Measurements from ENCODE around the gene OSBPL7. TPM values are rescaled to one million over a fixed set of nuclear protein-coding genes. Genes with fewer than 3 reads are reported as not detected.

Gene OSBPL7
- polyA plus RNA-seq, 3 donors: 1.6 to 17.3 (median 1.6) TPM

DNA sequence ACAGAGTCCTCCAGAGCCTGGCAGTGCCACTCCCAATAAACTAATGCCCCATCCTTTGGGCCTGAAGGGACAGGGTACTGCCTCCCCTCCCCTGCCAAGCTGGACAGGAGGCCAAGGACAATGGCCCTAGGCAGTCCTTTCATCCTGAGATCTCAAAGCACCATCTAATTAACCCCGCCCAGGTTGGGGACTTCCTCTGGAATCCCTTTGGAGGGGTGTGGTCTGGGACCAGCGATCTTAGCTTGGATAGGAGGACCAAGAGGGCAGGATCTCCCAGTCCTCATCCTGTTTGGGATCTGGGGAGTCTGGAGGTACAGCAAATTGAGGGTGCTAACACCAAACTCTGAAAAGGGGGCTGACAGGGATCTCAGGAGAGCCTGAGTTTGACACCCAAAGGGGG, 47.5 kb upstream of the OSBPL7 start:
- Mint-ChIP-seq H3K4me1 (peaks cover 13% of the 10 kb centered on the region), H3K36me3 (no peaks in the 10 kb centered on the region), H3K27me3 (ENCODE audit: low read depth in 3 of 3) (peaks cover 32 to 66% (median 40%) of the 10 kb centered on the region in 3 donors), H3K27ac (no peak overlapping the region), H3K9me3 (peaks cover 3 to 7% (median 6%) of the 10 kb centered on the region in 7 donors), H3K4me3 (no peak overlapping the region)
- 17% methylated on average over 1 of the region's 2 CpGs for WGBS (ENCODE audit: insufficient coverage)
- H3K79me2 ChIP-seq (ENCODE audit: insufficient read depth, low read length): no peaks in the 10 kb centered on the region
- no peak overlapping the region for H3K4me3 ChIP-seq (replicated peaks in 1 of 3; ENCODE audit: low read depth in 2 of 3, low read length in 3 of 3)
- DNase-seq: no peak
- no peaks in the 10 kb centered on the region for H3K4me1 ChIP-seq (ENCODE audit: control insufficient read depth in 1 of 2, insufficient read depth in 2 of 2, low read length in 2 of 2)
- H3K27me3 ChIP-seq (ENCODE audit: control insufficient read depth in 2 of 2, insufficient read depth in 2 of 2, low read length in 2 of 2): peaks cover 24 to 30% of the 10 kb centered on the region in 2 donors
- no peak overlapping the region for H3K4me2 ChIP-seq (replicated peaks; ENCODE audit: extremely low read depth, low read length, poor library complexity, severe bottlenecking)
- no peaks in the 10 kb centered on the region for H4K20me1 ChIP-seq (ENCODE audit: insufficient read depth, low read length)
- H2AFZ ChIP-seq (ENCODE audit: insufficient read depth, low read depth, low read length, poor library complexity, severe bottlenecking): no peak overlapping the region
- no peak overlapping the region for H3K27ac ChIP-seq (ENCODE audit: low read depth in 1 of 2, low read length in 2 of 2)
- H3K9me3 ChIP-seq (replicated peaks in 1 of 2; ENCODE audit: control insufficient read depth in 1 of 2, insufficient read depth in 1 of 2, low read length in 2 of 2): peaks cover 6 to 7% of the 10 kb centered on the region in 2 donors
- H3K36me3 ChIP-seq (replicated peaks in 1 of 2; ENCODE audit: control insufficient read depth in 1 of 2, insufficient read depth in 2 of 2, low read length in 2 of 2): no peaks in the 10 kb centered on the region
- intact Hi-C loops (cut with micrococcal nuclease): no loop called here
- H3K9ac ChIP-seq (ENCODE audit: insufficient read depth, low read length, poor library complexity, severe bottlenecking): no peak overlapping the region
- TF ChIP-seq, protein P1, sequence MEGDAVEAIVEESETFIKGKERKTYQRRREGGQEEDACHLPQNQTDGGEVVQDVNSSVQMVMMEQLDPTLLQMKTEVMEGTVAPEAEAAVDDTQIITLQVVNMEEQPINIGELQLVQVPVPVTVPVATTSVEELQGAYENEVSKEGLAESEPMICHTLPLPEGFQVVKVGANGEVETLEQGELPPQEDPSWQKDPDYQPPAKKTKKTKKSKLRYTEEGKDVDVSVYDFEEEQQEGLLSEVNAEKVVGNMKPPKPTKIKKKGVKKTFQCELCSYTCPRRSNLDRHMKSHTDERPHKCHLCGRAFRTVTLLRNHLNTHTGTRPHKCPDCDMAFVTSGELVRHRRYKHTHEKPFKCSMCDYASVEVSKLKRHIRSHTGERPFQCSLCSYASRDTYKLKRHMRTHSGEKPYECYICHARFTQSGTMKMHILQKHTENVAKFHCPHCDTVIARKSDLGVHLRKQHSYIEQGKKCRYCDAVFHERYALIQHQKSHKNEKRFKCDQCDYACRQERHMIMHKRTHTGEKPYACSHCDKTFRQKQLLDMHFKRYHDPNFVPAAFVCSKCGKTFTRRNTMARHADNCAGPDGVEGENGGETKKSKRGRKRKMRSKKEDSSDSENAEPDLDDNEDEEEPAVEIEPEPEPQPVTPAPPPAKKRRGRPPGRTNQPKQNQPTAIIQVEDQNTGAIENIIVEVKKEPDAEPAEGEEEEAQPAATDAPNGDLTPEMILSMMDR (IDR thresholded peaks at IDR 0.05): no peak

DNA sequence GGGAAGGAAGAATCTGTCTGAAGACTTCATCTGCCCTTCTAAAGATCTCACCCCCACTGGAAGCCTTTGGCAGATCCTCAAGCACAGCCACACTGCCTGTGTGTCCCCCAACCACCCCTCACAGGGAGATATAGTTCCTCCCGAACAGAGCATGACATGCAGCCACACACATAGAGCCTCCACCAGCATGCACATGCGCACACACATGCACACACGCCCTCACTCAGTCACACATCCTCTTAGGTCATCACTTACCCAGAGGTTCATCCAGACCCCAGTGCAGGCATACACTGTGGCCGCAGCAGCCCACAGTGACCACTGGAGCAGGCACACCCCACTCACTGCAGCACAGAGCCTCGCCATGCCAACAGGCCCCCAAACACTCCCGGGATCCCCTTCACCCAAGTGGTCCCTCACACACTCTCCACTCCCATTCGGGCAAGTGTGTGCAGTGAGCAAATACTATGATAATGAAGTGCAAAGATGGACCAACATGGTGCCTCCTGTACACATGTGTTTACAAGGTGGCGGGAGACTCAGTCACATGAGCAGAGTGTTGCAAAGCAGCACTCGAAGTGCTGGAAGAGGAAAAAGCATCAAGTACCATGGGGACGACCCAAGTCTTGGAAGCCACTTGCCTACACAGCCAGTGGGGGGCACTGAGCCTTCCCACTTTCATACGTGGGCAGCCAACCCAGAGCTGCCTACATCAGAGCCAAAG, 46.4 kb upstream of the OSBPL7 start:
- Mint-ChIP-seq H3K27me3 (ENCODE audit: low read depth in 3 of 3) (peaks cover 26 to 57% (median 37%) of the 10 kb centered on the region in 3 donors), H3K27ac (no peak overlapping the region), H3K4me3 (no peak overlapping the region), H3K36me3 (no peaks in the 10 kb centered on the region), H3K9me3 (peaks cover 0 to 3% (median 0%) of the 10 kb centered on the region in 7 donors), H3K4me1 (peaks cover 13% of the 10 kb centered on the region)
- peaks cover 21 to 28% of the 10 kb centered on the region in 2 donors for H3K27me3 ChIP-seq (ENCODE audit: control insufficient read depth in 2 of 2, insufficient read depth in 2 of 2, low read length in 2 of 2)
- no peaks in the 10 kb centered on the region for H4K20me1 ChIP-seq (ENCODE audit: insufficient read depth, low read length)
- intact Hi-C loops (cut with micrococcal nuclease): no loop called here
- H3K4me3 ChIP-seq (replicated peaks in 1 of 3; ENCODE audit: low read depth in 2 of 3, low read length in 3 of 3): no peak overlapping the region
- H3K4me2 ChIP-seq (replicated peaks; ENCODE audit: extremely low read depth, low read length, poor library complexity, severe bottlenecking): no peak overlapping the region
- no peaks in the 10 kb centered on the region for H3K79me2 ChIP-seq (ENCODE audit: insufficient read depth, low read length)
- H3K9me3 ChIP-seq (replicated peaks in 1 of 2; ENCODE audit: control insufficient read depth in 1 of 2, insufficient read depth in 1 of 2, low read length in 2 of 2): no peaks in the 10 kb centered on the region
- H3K27ac ChIP-seq (ENCODE audit: low read depth in 1 of 2, low read length in 2 of 2): no peak overlapping the region
- H3K36me3 ChIP-seq (replicated peaks in 1 of 2; ENCODE audit: control insufficient read depth in 1 of 2, insufficient read depth in 2 of 2, low read length in 2 of 2): no peaks in the 10 kb centered on the region
- no peak for DNase-seq
- H3K9ac ChIP-seq (ENCODE audit: insufficient read depth, low read length, poor library complexity, severe bottlenecking): no peak overlapping the region
- TF ChIP-seq, protein P1 (IDR thresholded peaks at IDR 0.05): no peak
- no peaks in the 10 kb centered on the region for H3K4me1 ChIP-seq (ENCODE audit: control insufficient read depth in 1 of 2, insufficient read depth in 2 of 2, low read length in 2 of 2)
- 85% methylated on average over 8 of the region's 11 CpGs for WGBS (ENCODE audit: insufficient coverage)
- H2AFZ ChIP-seq (ENCODE audit: insufficient read depth, low read depth, low read length, poor library complexity, severe bottlenecking): no peak overlapping the region
